A549 (cell line): ENCODE data around the gene CLMN.

Experiments
- CBX8 ChIP-seq: fragments of 200-600 bp; sonication (generic); IDR thresholded peaks from 2 replicates; pipeline ENCODE4 v1.6.1; 2016
- CTCF ChIP-seq: fragments of >200 bp; sonication (Bioruptor Twin); formaldehyde crosslinking; IDR thresholded peaks from 3 replicates; pipeline ENCODE4 v1.5.1; 2016
- HMGXB4 ChIP-seq: fragments of 250-450 bp; sonication (Bioruptor Pico); IDR thresholded peaks from 2 replicates; pipeline ENCODE4 v1.5.0; 2021; ENCODE audit warnings: mild to moderate bottlenecking, moderate library complexity, borderline replicate concordance
- KDM5A ChIP-seq: fragments of 200-600 bp; sonication (generic); IDR thresholded peaks from 2 replicates; pipeline ENCODE4 v1.6.1; 2016; ENCODE audit warnings: antibody characterized with exemption, mild to moderate bottlenecking
- POLR2A ChIP-seq: IDR thresholded peaks from 2 replicates; pipeline ENCODE4 v1.6.1; 2012; ENCODE audit warnings: mild to moderate bottlenecking, low read length

GRCh38 chr14:95352481-95352880 lies 32.8 kb upstream of the CLMN start:
- TF ChIP-seq CTCF: no peak
- no peak for TF ChIP-seq POLR2A
- TF ChIP-seq KDM5A: no peak
- no peak for TF ChIP-seq HMGXB4
- no peak for TF ChIP-seq CBX8
